Stimulated activated CD8-positive, alpha-beta memory T cell treated with anti-CD3 and anti-CD28 coated beads, Interleukin-4, amount 100 ng/mL, for 48 hours (primary cell): ENCODE data around the gene SCAMP4.

Experiments
- DNase-seq: peaks from one replicate; pipeline ENCODE4 v3.0.0-alpha.2; 2020

Gene SCAMP4

DNA sequence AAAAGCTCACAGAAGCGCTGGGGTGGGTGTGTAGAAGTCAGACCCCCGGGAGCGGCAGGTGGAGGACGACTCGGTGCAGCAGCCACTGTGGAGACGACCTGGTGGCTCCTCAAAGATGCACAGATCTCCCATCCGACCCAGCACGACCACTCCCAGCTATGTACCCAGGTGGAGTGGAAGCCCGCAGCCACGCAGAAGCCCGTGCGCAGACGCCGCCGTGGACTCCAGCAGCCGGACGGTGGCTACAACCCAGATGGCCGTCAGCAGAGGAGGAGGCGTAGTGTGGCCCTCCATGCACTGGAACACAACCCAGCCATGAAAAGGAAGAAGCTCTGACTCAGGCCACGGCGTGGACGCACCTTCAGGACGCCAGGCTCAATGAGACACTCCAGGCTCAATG lies 57.5 kb downstream of the SCAMP4 start:
- no peak for DNase-seq

DNA sequence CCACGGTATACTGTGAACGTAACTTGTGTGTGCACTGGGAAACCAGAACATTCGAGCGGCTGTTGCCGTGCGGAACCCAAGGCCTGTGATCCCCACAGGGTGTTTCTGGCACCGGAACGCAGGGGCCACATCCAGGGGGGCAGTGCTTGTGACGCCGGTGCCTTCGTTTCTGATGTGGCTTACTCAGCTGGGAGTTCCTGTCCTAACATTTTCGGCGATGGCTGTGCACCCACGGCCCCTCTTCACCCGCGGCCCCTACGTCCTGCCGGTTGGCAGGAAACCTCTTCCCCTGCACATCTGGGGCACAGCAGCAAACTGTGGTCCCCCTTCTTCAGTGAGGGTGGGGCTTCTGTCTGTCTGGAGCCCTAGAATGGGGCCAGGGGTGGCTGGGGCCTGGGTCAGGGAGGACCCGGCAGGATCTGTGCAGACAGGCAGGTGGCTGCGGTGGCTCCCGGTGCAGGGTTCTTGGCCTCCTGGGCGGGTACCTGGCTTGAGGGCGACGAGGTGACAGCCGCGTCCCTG lies 61.9 kb downstream of the SCAMP4 start:
- DNase-seq = peak; percentile 43

DNA sequence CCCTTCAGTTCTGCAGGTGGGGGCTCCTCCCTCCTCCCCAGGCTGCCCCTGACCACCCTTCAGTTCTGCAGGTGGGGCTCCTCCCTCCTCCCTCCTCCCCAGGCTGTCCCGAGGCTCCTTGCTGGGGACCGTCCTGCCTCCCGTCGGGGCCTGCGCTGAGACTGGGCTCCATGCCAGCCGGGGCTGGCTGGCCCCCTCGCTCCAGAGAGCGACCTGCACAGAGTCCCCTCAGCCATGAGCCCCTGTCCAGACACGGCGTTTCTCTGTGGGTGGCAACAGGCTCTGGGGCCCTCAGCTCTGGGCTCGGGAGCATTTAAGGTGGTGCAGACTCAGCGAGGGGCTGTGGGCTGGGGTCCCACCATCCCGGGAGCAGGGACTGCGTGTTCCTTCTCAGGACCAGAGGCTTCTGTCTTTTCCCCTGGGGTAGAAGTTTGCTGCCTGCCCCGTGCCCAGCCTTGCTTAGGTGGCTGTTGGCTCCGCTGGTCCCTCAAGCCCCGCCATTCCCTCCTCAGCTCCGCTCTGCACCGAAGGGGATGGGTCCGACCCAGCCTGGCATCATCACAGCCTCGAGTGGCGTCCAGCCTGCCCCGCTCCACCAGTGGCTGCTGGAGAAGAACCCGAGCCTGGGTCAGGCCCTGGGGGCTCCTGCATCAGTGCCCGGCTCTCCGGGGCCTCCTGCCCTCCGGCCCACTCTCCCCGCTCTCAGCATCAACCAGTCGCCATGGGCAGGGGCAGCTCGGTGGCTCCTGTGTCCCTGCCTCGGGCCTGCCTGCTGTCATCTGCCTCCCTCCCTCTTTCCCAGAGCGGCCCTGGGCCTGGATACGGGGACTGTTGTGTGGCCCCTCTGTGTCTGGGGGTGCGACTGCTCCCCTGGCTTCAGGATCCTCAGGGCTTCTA lies 63.3 kb downstream of the SCAMP4 start:
- no peak for DNase-seq

DNA sequence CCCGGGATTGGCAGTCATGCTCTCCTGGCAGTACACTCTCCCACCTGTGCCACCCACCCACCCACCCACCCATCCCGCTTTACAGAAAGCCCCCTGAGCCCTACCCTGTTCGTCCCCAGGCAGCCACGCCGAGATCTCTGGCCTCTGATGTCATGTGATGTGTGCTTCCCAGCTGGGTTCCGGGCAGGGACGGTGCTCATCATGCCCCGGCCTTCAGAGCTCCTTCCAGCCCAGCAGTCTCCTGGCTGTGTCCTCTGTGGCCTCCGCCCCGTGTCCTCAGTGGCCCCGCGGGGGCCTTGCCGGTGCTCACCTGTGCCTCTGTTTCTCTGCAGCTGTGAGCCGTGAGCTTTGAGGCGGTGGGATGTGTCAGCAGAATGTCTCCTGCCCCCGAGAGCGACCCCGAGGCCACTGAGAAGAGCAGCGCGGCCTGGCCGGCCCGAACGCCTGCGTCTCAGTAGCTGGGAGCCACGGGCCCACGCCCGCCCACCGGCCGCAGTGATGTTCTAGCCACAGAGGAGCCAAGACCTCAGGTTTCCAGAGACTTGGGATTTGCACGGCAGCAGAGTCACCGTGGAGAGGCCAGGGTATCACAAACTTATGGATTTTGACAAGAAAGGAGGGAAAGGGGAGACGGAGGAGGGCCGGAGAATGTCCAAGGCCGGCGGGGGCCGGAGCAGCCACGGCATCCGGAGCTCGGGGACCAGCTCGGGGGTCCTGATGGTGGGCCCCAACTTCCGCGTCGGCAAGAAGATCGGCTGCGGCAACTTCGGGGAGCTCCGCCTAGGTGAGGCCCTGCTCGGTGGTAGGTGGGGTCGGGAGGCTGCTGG lies 64.2 kb downstream of the SCAMP4 start:
- no peak for DNase-seq

DNA sequence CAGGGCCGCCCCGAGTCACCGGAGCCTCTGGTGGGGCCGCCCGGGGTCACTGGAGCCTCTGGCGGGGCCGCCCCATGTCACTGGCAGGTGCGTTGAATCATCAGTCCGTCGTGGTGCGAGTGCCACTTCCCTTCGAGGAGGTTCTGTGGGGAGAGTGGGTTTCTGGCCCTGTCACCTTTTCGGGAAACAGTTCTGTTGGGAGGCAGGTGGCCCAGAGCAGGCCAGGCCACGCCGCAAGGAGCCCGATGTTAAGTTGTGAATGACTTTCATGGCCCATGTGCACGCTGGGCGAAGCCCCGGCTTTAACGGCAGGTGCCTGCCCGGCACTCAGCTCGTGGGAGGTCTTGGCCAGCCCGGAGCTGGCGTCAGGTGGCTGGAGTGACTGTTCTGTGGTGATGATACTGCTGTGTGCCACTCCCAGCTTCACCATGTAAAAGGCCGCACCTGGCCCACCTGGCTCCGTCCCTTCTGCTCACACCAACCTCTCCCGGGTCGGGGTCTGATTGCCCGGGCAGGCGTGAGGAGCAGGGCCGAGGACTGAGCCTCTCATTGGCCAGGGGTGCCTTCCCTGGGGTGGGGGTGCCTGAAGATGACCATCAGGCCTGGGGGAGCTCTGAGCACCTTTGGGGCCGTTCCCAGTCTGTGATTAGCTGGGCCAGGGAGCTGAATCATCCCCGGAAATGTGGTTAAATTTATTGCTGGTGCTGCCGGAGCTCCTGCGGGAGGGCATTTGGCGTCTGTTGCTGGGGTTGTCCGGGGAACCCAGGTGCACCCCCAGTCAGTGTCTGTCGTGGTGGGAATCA lies 65.0 kb downstream of the SCAMP4 start:
- no peak for DNase-seq

DNA sequence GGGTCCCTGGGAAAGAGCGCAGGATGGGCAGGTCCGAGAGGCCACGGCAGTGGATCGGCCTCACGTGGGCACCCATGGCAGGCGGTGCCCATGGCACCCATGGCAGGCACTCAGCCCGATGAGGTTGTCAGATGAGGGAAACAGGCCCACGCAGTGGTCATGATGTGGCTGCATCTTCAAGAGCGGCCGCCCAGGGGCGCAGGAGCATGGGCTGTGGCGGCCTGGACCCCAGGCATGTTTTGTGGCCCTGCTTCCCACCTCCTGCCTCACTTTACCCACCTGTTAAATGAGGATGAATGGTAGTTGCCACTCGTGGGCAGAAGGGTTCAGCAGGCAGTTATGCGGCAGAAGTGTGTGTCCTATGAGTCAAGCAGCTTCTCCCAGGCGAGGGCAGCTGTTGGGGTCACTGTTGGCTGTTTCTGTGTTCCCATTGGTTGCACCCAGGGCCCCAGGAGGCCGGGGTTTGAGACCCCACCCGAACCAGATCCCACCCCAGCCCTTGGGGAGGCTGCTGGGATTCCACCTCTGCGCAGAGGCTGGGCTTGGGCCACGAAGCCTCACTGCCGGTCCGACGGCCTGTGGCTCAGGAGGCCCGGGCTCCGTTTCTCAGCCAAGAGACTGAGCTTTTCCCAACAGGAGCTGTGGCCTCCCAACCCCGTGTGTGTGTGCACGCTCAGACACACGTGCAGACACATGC lies 65.8 kb downstream of the SCAMP4 start:
- DNase-seq = no peak

DNA sequence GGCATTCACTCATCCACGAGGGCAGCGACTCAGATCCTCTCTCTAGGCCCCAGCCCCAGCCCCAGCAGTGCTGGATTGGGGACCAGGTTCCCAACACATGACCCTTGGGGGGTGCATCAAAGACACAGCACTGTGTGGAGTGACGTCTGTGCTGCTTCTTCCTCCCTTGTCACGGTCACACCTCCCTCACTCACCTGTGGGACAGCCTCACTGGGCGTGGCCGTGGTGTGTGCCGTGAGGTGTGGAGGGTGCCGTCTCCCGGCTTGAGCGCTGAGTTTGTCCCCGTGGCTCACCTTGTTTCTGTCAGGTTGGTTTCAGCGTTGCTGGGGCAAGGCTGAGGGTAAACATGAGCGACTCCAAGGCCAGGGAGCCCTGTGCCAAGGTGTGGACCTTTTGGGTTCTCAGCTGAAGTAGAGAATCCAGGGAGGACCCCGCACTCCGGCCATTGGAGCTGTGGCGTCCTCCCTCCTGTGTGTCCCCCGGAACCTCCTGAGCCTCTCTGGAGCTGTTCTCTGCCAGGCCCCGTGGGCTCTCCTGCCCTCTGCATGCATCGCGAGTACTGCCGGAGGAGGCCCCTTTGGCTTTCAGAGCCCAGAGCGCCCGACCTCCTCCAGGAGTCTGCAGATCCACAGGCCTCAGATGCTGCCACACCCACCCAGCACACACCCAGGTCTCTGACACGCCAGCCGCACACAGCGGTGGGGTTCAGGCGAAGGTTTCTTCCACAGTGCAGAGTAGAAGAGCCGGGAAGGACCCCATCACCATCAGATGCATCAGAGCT lies 69.4 kb downstream of the SCAMP4 start:
- DNase-seq = no peak

DNA sequence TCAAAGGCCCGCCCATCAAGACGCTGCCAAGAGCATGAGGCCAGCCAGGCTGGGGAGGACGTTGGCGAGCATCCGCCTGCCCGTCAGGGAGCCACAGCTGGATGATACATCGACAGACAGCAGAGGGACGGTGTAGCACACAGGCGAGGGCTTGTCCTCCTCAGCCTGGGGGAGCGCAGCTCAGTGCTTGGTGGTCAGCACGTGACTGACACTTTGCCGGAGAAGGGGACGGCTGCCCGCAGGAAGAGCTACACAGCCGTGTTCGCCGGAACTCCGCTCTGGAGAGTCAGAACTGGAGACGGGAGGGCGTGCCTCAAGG lies 69.9 kb downstream of the SCAMP4 start:
- no peak for DNase-seq
